Right atrium auricular region (tissue), 2 donors: Measurements from ENCODE around the gene NCBP3. TPM values are rescaled to one million over a fixed set of nuclear protein-coding genes. Genes with fewer than 3 reads are reported as not detected.
A peak's percentile ranks its signal among the peaks of the same experiment; 100 is the strongest.
"Not testable (repeated sequence)": the region's sequence is repeated elsewhere in the genome, so short reads cannot be mapped to it uniquely, and the experiment has no call there.

Experiments
- DNase-seq: peaks from one replicate; pipeline ENCODE4 v3.0.0-alpha.2; 2019; ENCODE audit warnings: low spot score
- H3K27ac ChIP-seq, 2 donors: fragments of 200-600 bp; sonication (generic); 1 replicate in 1 of 2; 2 replicates in 1 of 2; pipeline ENCODE4 v1.5.1; 2016 to 2019
- H3K27me3 ChIP-seq, 2 donors: fragments of 200-600 bp; sonication (generic); one replicate each; pipeline versions ENCODE4 v1.5.1 to v1.6.0; 2017 to 2019
- H3K36me3 ChIP-seq: fragments of 200-600 bp; sonication (generic); one replicate; pipeline ENCODE4 v1.5.1; 2016
- H3K4me1 ChIP-seq, 2 donors: fragments of 200-600 bp; sonication (generic); one replicate each; pipeline versions ENCODE4 v1.5.1 to v1.6.0; 2017 to 2019
- H3K4me3 ChIP-seq, 2 donors: fragments of 200-600 bp; sonication (generic); 1 replicate in 1 of 2; 2 replicates in 1 of 2; pipeline ENCODE4 v1.5.1; 2017 to 2019; ENCODE audit warnings: mild to moderate bottlenecking in 1 of 2, moderate library complexity in 1 of 2
- H3K9me3 ChIP-seq, 2 donors: fragments of 200-600 bp; sonication (generic); one replicate each; pipeline ENCODE4 v1.5.1; 2019
- CTCF ChIP-seq, 2 donors: fragments of 200-600 bp; sonication (generic); IDR thresholded peaks; one replicate each; pipeline ENCODE4 v1.5.1; 2019; ENCODE audit warnings: antibody characterized with exemption in 2 of 2
- total RNA-seq, 2 donors: library from RNA; depleted of rRNA; stranded (reverse); fragments of >200 nt; gene quantifications; one replicate each; pipeline ENCODE4 v1.1.0, GENCODE V29; 2016

NCBP3 gene
- total RNA-seq, 2 donors from 2014 or later, result 15.2 to 21.4 TPM

GRCh38 chr17:3845291-3845620, 790 bp downstream of the NCBP3 start:
- no peak for TF ChIP-seq CTCF (IDR thresholded peaks at IDR 0.05)
- H3K4me3 ChIP-seq, result peak overlapping the region; percentile 87 to 94

GRCh38 chr17:3844556-3844955, 1.5 kb downstream of the NCBP3 start:
- H3K27me3 ChIP-seq, DNase-seq, H3K9me3 ChIP-seq, H3K4me3 ChIP-seq: not testable (repeated sequence)
- Histone ChIP-seq H3K27ac (peak overlapping the region in 1 of 2 donors; percentile 96), H3K4me1 (peaks cover 0 to 22% of the 10 kb centered on the region in 2 donors), H3K36me3 (peaks cover 19% of the 10 kb centered on the region)

More at GRCh38 chr17:3845291-3845620, 790 bp downstream of the NCBP3 start:
- Histone ChIP-seq H3K27ac (peak overlapping the region; percentile 93 to 96), H3K4me1 (peaks cover 0 to 22% of the 10 kb centered on the region in 2 donors), H3K36me3 (peaks cover 14% of the 10 kb centered on the region), H3K27me3 (no peaks in the 10 kb centered on the region), H3K9me3 (no peaks in the 10 kb centered on the region)
- DNase-seq, result no peak

- peak; percentile 25 to 56 for TF ChIP-seq CTCF (IDR thresholded peaks at IDR 0.05)
- no peaks in the 10 kb centered on the region for H3K27me3 ChIP-seq
- DNase-seq, result no peak
- H3K9me3 ChIP-seq, result no peaks in the 10 kb centered on the region
- H3K27ac ChIP-seq, result no peak overlapping the region
- peaks cover 24% of the 10 kb centered on the region for H3K36me3 ChIP-seq
- no peak overlapping the region for H3K4me3 ChIP-seq
- H3K4me1 ChIP-seq, result peaks cover 0 to 22% of the 10 kb centered on the region in 2 donors
Observed at GRCh38 chr17:3843935-3844516, 2.0 kb downstream of the NCBP3 start.

- no peaks in the 10 kb centered on the region for H3K27me3 ChIP-seq
- peaks cover 49% of the 10 kb centered on the region for H3K36me3 ChIP-seq
- no peaks in the 10 kb centered on the region for H3K9me3 ChIP-seq
- no peak for DNase-seq
- no peak overlapping the region for H3K4me3 ChIP-seq
- no peak for TF ChIP-seq CTCF (IDR thresholded peaks at IDR 0.05)
- H3K4me1 ChIP-seq, result peaks cover 0 to 22% of the 10 kb centered on the region in 2 donors
- H3K27ac ChIP-seq, result peak overlapping the region; percentile 19 to 40
Observed at GRCh38 chr17:3838206-3838605, 7.8 kb downstream of the NCBP3 start.

- Histone ChIP-seq H3K4me3 (no peak overlapping the region), H3K27ac (peak overlapping the region; percentile 67 to 84), H3K4me1 (peaks cover 0 to 22% of the 10 kb centered on the region in 2 donors), H3K36me3 (peaks cover 41% of the 10 kb centered on the region), H3K9me3 (no peaks in the 10 kb centered on the region), H3K27me3 (no peaks in the 10 kb centered on the region)
- no peak for TF ChIP-seq CTCF (IDR thresholded peaks at IDR 0.05)
- no peak for DNase-seq
Observed at GRCh38 chr17:3836551-3836950, 9.5 kb downstream of the NCBP3 start.

- Histone ChIP-seq H3K27ac (peak overlapping the region; percentile 67 to 84), H3K4me1 (peaks cover 0 to 22% of the 10 kb centered on the region in 2 donors), H3K4me3 (no peak overlapping the region), H3K9me3 (no peaks in the 10 kb centered on the region), H3K27me3 (no peaks in the 10 kb centered on the region), H3K36me3 (peaks cover 47% of the 10 kb centered on the region)
- TF ChIP-seq CTCF (IDR thresholded peaks at IDR 0.05), result no peak
- DNase-seq, result no peak
Observed at GRCh38 chr17:3835410-3836229, 10.4 kb downstream of the NCBP3 start.
